OCI-LY7 (cell line): ENCODE measurements around the gene MSRB1. TPM values are rescaled to one million over a fixed set of nuclear protein-coding genes. Genes with fewer than 3 reads are reported as not detected.
"Not testable (repeated sequence)": the region's sequence is repeated elsewhere in the genome, so short reads cannot be mapped to it uniquely, and the experiment has no call there.

ENCODE experiments used
- BruUV-seq: library from RNA; stranded (reverse); fragments of 400-500 nt; replicated peaks from 2 replicates; lab custom pipeline; 2021; lab: Mats Ljungman, UMichigan
- CTCF ChIA-PET: fragments of 300-600 bp; sonication (Branson Sonifier 250); formaldehyde crosslinking; loops from one replicate; lab custom pipeline; 2022; ENCODE audit warnings: antibody characterized with exemption; ENCODE audit not compliant: unreplicated experiment; lab: Charles Lee
- POLR2A ChIA-PET: fragments of 300-600 bp; sonication (Branson Sonifier 250); formaldehyde crosslinking; loops from one replicate; lab custom pipeline; 2022; ENCODE audit warnings: antibody characterized with exemption; lab: Charles Lee
- DNase-seq: peaks from one replicate; pipeline ENCODE4 v3.0.0-alpha.2; 2015; ENCODE audit warnings: low spot score
- H2AFZ ChIP-seq: fragments of 200-600 bp; sonication (generic), shearing (Covaris generic); 2 replicates; pipeline ENCODE4 v1.6.1; 2014; ENCODE audit warnings: mild to moderate bottlenecking, antibody characterized with exemption, low read length, moderate library complexity
- H3K27ac ChIP-seq: fragments of 200-600 bp; sonication (generic); 2 replicates; pipeline ENCODE4 v1.5.1; 2014; ENCODE audit warnings: mixed run types, low read depth, mild to moderate bottlenecking, moderate library complexity, low read length, inconsistent platforms; ENCODE audit not compliant: poor library complexity, severe bottlenecking
- H3K36me3 ChIP-seq: fragments of 200-600 bp; sonication (generic); 2 replicates; pipeline ENCODE4 v1.6.1; 2014; ENCODE audit warnings: mild to moderate bottlenecking, antibody characterized with exemption, low read length, moderate library complexity, mixed read lengths; ENCODE audit not compliant: insufficient read depth
- H3K4me1 ChIP-seq: fragments of 200-600 bp; sonication (generic); 2 replicates; pipeline ENCODE4 v1.5.1; 2014; ENCODE audit warnings: mild to moderate bottlenecking, low read length; ENCODE audit not compliant: insufficient read depth, poor library complexity, severe bottlenecking
- H3K4me2 ChIP-seq: fragments of 200-600 bp; sonication (generic); 2 replicates; pipeline ENCODE4 v1.6.1; 2014; ENCODE audit warnings: mild to moderate bottlenecking, low read length
- H3K4me3 ChIP-seq: fragments of 200-600 bp; sonication (generic); 2 replicates; pipeline ENCODE4 v1.5.1; 2014; ENCODE audit warnings: mild to moderate bottlenecking, low read depth, low read length; ENCODE audit not compliant: poor library complexity, severe bottlenecking
- H3K79me2 ChIP-seq: fragments of 200-600 bp; sonication (generic); 2 replicates; pipeline ENCODE4 v1.6.1; 2016; ENCODE audit warnings: low read depth, mild to moderate bottlenecking, low read length, moderate library complexity, mixed read lengths; ENCODE audit not compliant: insufficient read depth
- H3K9me2 ChIP-seq: fragments of 200-600 bp; sonication (generic); 2 replicates; pipeline ENCODE4 v1.6.1; 2016; ENCODE audit warnings: mild to moderate bottlenecking, low read length, mixed read lengths; ENCODE audit not compliant: insufficient read depth
- H3K9me3 ChIP-seq: fragments of 200-600 bp; sonication (generic); 2 replicates; pipeline ENCODE4 v1.6.1; 2014; ENCODE audit warnings: mild to moderate bottlenecking, mixed run types, low read length, mixed read lengths
- H4K20me1 ChIP-seq: fragments of 200-600 bp; sonication (generic); 2 replicates; pipeline ENCODE4 v1.6.1; 2014; ENCODE audit warnings: mild to moderate bottlenecking, antibody characterized with exemption, low read length, moderate library complexity, mixed read lengths; ENCODE audit not compliant: insufficient read depth
- CTCF ChIP-seq: fragments of 200-600 bp; sonication (generic); conservative IDR thresholded peaks from 2 replicates; pipeline ENCODE4 v1.5.1; 2014; ENCODE audit warnings: mild to moderate bottlenecking, antibody characterized with exemption, low read length, moderate library complexity, mixed read lengths
- EZH2phosphoT487 ChIP-seq: fragments of 200-600 bp; sonication (generic); IDR thresholded peaks from 2 replicates; pipeline ENCODE4 v1.6.1; 2018; ENCODE audit warnings: low read depth, borderline replicate concordance, mild to moderate bottlenecking, mixed run types, antibody characterized with exemption, low read length, moderate library complexity, mixed read lengths
- intact Hi-C: fragments of 100-400 bp; cut with micrococcal nuclease; formaldehyde crosslinking; loops from one replicate; pipeline ENCODE4 v1.10.0; 2022; ENCODE audit not compliant: unreplicated experiment
- total RNA-seq, 2 experiments: library from RNA; depleted of rRNA in 1 of 2; stranded (reverse); fragments of >200 nt in 1 of 2; shearing (Covaris generic) in 1 of 2; gene quantifications; 2 replicates each; pipeline ENCODE4 v1.2.3, GENCODE V29; 2014 to 2022

Gene MSRB1
- total RNA-seq, 2 experiments from 2014 or later: 9.0 to 17.6 TPM

- Histone ChIP-seq H4K20me1 (no peaks in the 10 kb centered on the region), H3K9me3 (no peaks in the 10 kb centered on the region), H3K9me2 (no peaks in the 10 kb centered on the region), H3K4me2 (no peak overlapping the region), H2AFZ (no peak overlapping the region), H3K4me3 (no peak overlapping the region), H3K36me3 (no peaks in the 10 kb centered on the region), H3K79me2 (no peaks in the 10 kb centered on the region), H3K4me1 (no peaks in the 10 kb centered on the region), H3K27ac (no peak overlapping the region)
- TF ChIP-seq CTCF: no peak
- no peak for TF ChIP-seq EZH2phosphoT487
- intact Hi-C loops: no loop called here
- POLR2A ChIA-PET: no interaction called here
- no peak for DNase-seq
- no TSS peak for BruUV-seq
- CTCF ChIA-PET: no interaction called here
These were observed 40.3 kb downstream of the MSRB1 start for GRCh38 chr16:1902547-1903219.

- H3K4me2 ChIP-seq: no peak overlapping the region
- H3K9me2 ChIP-seq: no peaks in the 10 kb centered on the region
- no peaks in the 10 kb centered on the region for H3K79me2 ChIP-seq
- H2AFZ ChIP-seq: no peak overlapping the region
- no peaks in the 10 kb centered on the region for H4K20me1 ChIP-seq
- no peaks in the 10 kb centered on the region for H3K36me3 ChIP-seq
- ChIA-PET POLR2A (no interaction called here), CTCF (no interaction called here)
- DNase-seq: no peak
- no peak overlapping the region for H3K27ac ChIP-seq
- no peak overlapping the region for H3K4me3 ChIP-seq
- intact Hi-C loops: no loop called here
- no TSS peak for BruUV-seq
- TF ChIP-seq CTCF: no peak
- TF ChIP-seq EZH2phosphoT487: no peak
- H3K4me1 ChIP-seq: no peaks in the 10 kb centered on the region
- H3K9me3 ChIP-seq: no peaks in the 10 kb centered on the region
These were observed 42.6 kb downstream of the MSRB1 start for GRCh38 chr16:1900452-1900774.

- Histone ChIP-seq H3K4me3 (no peak overlapping the region), H3K79me2 (no peaks in the 10 kb centered on the region), H4K20me1 (no peaks in the 10 kb centered on the region), H3K9me3 (no peaks in the 10 kb centered on the region), H3K4me1 (no peaks in the 10 kb centered on the region), H3K4me2 (no peak overlapping the region), H3K9me2 (no peaks in the 10 kb centered on the region), H3K27ac (no peak overlapping the region), H3K36me3 (no peaks in the 10 kb centered on the region), H2AFZ (no peak overlapping the region)
- intact Hi-C loops: no loop called here
- ChIA-PET POLR2A (no interaction called here), CTCF (no interaction called here)
- no TSS peak for BruUV-seq
- DNase-seq: no peak
- TF ChIP-seq EZH2phosphoT487: no peak
- no peak for TF ChIP-seq CTCF
These were observed 43.2 kb downstream of the MSRB1 start for GRCh38 chr16:1899641-1900451.

- H3K27ac ChIP-seq, intact Hi-C loops, DNase-seq, H3K9me2 ChIP-seq, H3K9me3 ChIP-seq, CTCF ChIA-PET, H4K20me1 ChIP-seq, H3K4me3 ChIP-seq, H3K36me3 ChIP-seq, H3K4me1 ChIP-seq, BruUV-seq, H2AFZ ChIP-seq, H3K79me2 ChIP-seq, H3K4me2 ChIP-seq: not testable (repeated sequence)
- POLR2A ChIA-PET: interaction anchor here (0.6 kb wide), 1 partner anchor 1144 kb away, joined by 3 read pairs; no protein-coding TSS in a partner anchor
These were observed 45.3 kb downstream of the MSRB1 start for GRCh38 chr16:1897692-1898091.
